SK-N-SH (cell line): ENCODE data around the gene FAP. TPM values are rescaled to one million over a fixed set of nuclear protein-coding genes. Genes with fewer than 3 reads are reported as not detected.

Experiments
- CTCF ChIA-PET: fragments of 300-600, 350-600 bp; formaldehyde crosslinking; extraction: SDS; loops from one replicate; lab custom pipeline; 2021; lab: Yijun Ruan, JAX
- POLR2A ChIA-PET: fragments of 350-600 bp; sonication (Branson Sonifier 250); formaldehyde crosslinking; extraction: SDS; loops from one replicate; lab custom pipeline; 2020; ENCODE audit warnings: antibody characterized with exemption, inconsistent platforms; lab: Yijun Ruan, JAX
- DNase-seq: peaks from one replicate; pipeline ENCODE4 v3.0.0; 2012
- H2AFZ ChIP-seq: fragments of 200-600 bp; sonication (generic); 2 replicates; pipeline ENCODE4 v1.8.1; 2016; ENCODE audit warnings: antibody characterized with exemption, mild to moderate bottlenecking, low read depth
- H3F3A ChIP-seq: fragments of 200-600 bp; sonication (generic); replicated peaks from 2 replicates; pipeline ENCODE3; 2016; ENCODE audit warnings: antibody characterized with exemption, mild to moderate bottlenecking; ENCODE audit not compliant: insufficient read depth
- H3K27ac ChIP-seq, 2 experiments: fragments of 200-500 bp in 1 of 2; fragments of 200-600 bp in 1 of 2; sonication (Bioruptor generic) in 1 of 2; sonication (generic), shearing (Covaris generic) in 1 of 2; 2 replicates each; pipeline versions ENCODE4 v1.5.1 to v1.6.1; 2014 to 2016; ENCODE audit warnings: low read depth in 2 of 2, inconsistent platforms in 1 of 2, low read length in 1 of 2, mild to moderate bottlenecking in 1 of 2, mixed read lengths in 1 of 2
- H3K27me3 ChIP-seq: fragments of 200-600 bp; sonication (generic), shearing (Covaris generic); 2 replicates; pipeline ENCODE4 v1.6.1; 2016; ENCODE audit warnings: mixed run types; ENCODE audit not compliant: insufficient read depth
- H3K36me3 ChIP-seq, 2 experiments: fragments of 200-500 bp in 1 of 2; fragments of 200-600 bp in 1 of 2; sonication (Bioruptor generic) in 1 of 2; sonication (generic) in 1 of 2; replicated peaks in 1 of 2; 2 replicates each; pipeline versions ENCODE3 to v1.5.1; 2014 to 2016; ENCODE audit warnings: low read length in 1 of 2, mild to moderate bottlenecking in 1 of 2; ENCODE audit not compliant: insufficient read depth in 2 of 2, control insufficient read depth in 1 of 2
- H3K4me1 ChIP-seq, 2 experiments: fragments of 200-500 bp in 1 of 2; fragments of 200-600 bp in 1 of 2; sonication (Bioruptor generic) in 1 of 2; sonication (generic), shearing (Covaris generic) in 1 of 2; 2 replicates each; pipeline versions ENCODE4 v1.5.1 to v1.6.1; 2014 to 2016; ENCODE audit warnings: low read depth in 1 of 2, low read length in 1 of 2, mixed run types in 1 of 2; ENCODE audit not compliant: insufficient read depth in 2 of 2, control insufficient read depth in 1 of 2
- H3K4me2 ChIP-seq: fragments of 200-600 bp; sonication (generic), shearing (Covaris generic); 2 replicates; pipeline ENCODE4 v1.6.1; 2017; ENCODE audit warnings: mixed run types
- H3K4me3 ChIP-seq, 2 experiments: fragments of 200-500 bp in 1 of 2; fragments of 200-600 bp in 1 of 2; sonication (Bioruptor generic) in 1 of 2; sonication (generic), shearing (Covaris generic) in 1 of 2; 2 replicates each; pipeline versions ENCODE4 v1.5.1 to v1.8.1; 2014 to 2016; ENCODE audit warnings: low read depth in 2 of 2, inconsistent platforms in 1 of 2, low read length in 1 of 2, mild to moderate bottlenecking in 1 of 2, mixed read lengths in 1 of 2, moderate library complexity in 1 of 2
- H3K79me2 ChIP-seq: fragments of 200-600 bp; sonication (generic); 2 replicates; pipeline ENCODE4 v1.8.1; 2017; ENCODE audit warnings: mild to moderate bottlenecking; ENCODE audit not compliant: insufficient read depth
- H3K9ac ChIP-seq: fragments of 200-600 bp; sonication (generic); 2 replicates; pipeline ENCODE4 v1.6.1; 2017; ENCODE audit warnings: mixed run types
- H3K9me2 ChIP-seq: fragments of 200-600 bp; sonication (generic); 2 replicates; pipeline ENCODE4 v1.6.1; 2017; ENCODE audit warnings: mixed run types
- H3K9me3 ChIP-seq: fragments of 200-600 bp; sonication (generic); 2 replicates; pipeline ENCODE4 v1.6.1; 2017; ENCODE audit warnings: mixed run types, mild to moderate bottlenecking, moderate library complexity
- H4K20me1 ChIP-seq: fragments of 200-600 bp; sonication (generic); 2 replicates; pipeline ENCODE4 v1.6.1; 2017; ENCODE audit warnings: mild to moderate bottlenecking, mixed run types; ENCODE audit not compliant: insufficient read depth
- CHD2 ChIP-seq: fragments of 150-350 bp; IDR thresholded peaks from 2 replicates; pipeline ENCODE4 v1.6.1; 2018; ENCODE audit warnings: low read length; ENCODE audit not compliant: partially characterized antibody
- CTCF ChIP-seq: fragments of 200-600 bp; sonication (generic); IDR thresholded peaks from 2 replicates; pipeline ENCODE4 v1.6.1; 2017; ENCODE audit warnings: antibody characterized with exemption, mild to moderate bottlenecking, moderate library complexity
- ELF1 ChIP-seq: IDR thresholded peaks from 2 replicates; pipeline ENCODE4 v1.4.0; 2012
- EP300 ChIP-seq, 2 experiments: IDR thresholded peaks; 2 replicates each; pipeline versions ENCODE4 v1.4.0 to v1.6.1; 2012; ENCODE audit warnings: borderline replicate concordance in 1 of 2, low read depth in 1 of 2, low read length in 1 of 2
- EZH2phosphoT487 ChIP-seq: fragments of 200-600 bp; sonication (generic); IDR thresholded peaks from 2 replicates; pipeline ENCODE4 v1.6.1; 2017; ENCODE audit warnings: low read depth, mixed run types, mild to moderate bottlenecking, antibody characterized with exemption, moderate library complexity, borderline replicate concordance
- FOSL2 ChIP-seq: IDR thresholded peaks from 2 replicates; pipeline ENCODE4 v1.4.0; 2012; ENCODE audit warnings: low read depth, mild to moderate bottlenecking, moderate library complexity, borderline replicate concordance
- GABPA ChIP-seq: IDR thresholded peaks from 2 replicates; pipeline ENCODE4 v1.4.0; 2012; ENCODE audit warnings: low read depth, mild to moderate bottlenecking
- JUND ChIP-seq: IDR thresholded peaks from 2 replicates; pipeline ENCODE4 v1.4.0; 2012
- MAX ChIP-seq: IDR thresholded peaks from 2 replicates; pipeline ENCODE4 v1.4.0; 2012; ENCODE audit warnings: low read depth
- MXI1 ChIP-seq: IDR thresholded peaks from 2 replicates; pipeline ENCODE4 v1.6.1; 2012; ENCODE audit warnings: mild to moderate bottlenecking, low read depth, low read length, improper control_type of control experiment
- NFIC ChIP-seq: IDR thresholded peaks from 2 replicates; pipeline ENCODE4 v1.4.0; 2012; ENCODE audit warnings: borderline replicate concordance
- NRF1 ChIP-seq: IDR thresholded peaks from 2 replicates; pipeline ENCODE4 v1.6.1; 2012; ENCODE audit warnings: low read depth, mild to moderate bottlenecking, low read length
- PBX3 ChIP-seq: IDR thresholded peaks from 2 replicates; pipeline ENCODE4; 2012
- RFX5 ChIP-seq: IDR thresholded peaks from 2 replicates; pipeline ENCODE4 v1.6.1; 2012; ENCODE audit warnings: mild to moderate bottlenecking, improper control_type of control experiment, low read length
- TAF1 ChIP-seq: IDR thresholded peaks from 2 replicates; pipeline ENCODE4 v1.6.1; 2012; ENCODE audit warnings: low read depth, mild to moderate bottlenecking, low read length, moderate library complexity, borderline replicate concordance
- TCF12 ChIP-seq: IDR thresholded peaks from 2 replicates; pipeline ENCODE4 v1.4.0; 2012
- USF1 ChIP-seq: IDR thresholded peaks from 2 replicates; pipeline ENCODE4 v1.4.0; 2012; ENCODE audit warnings: low read depth, borderline replicate concordance
- ZBTB33 ChIP-seq: IDR thresholded peaks from 2 replicates; pipeline ENCODE4 v1.4.0; 2012; ENCODE audit warnings: low read depth, borderline replicate concordance
- WGBS: methylation state at CpG from one replicate; pipeline ENCODE4 v1.1.6; 2017; ENCODE audit warnings: low lambda C conversion rate; 5-methylcytosine and 5-hydroxymethylcytosine counted together
- polyA plus RNA-seq, 3 experiments: library from polyadenylated mRNA; depleted of rRNA; stranded (reverse); fragments of >200 nt; gene quantifications; 2 replicates each; pipeline ENCODE4 v1.2.3, GENCODE V29; 2012

Gene FAP
- polyA plus RNA-seq, 1 of the 3 experiments (the other 2 are of a cell fraction), result 36.9 TPM

- H2AFZ ChIP-seq, result no peak within 1 kb of the TSS
- no peaks in the 10 kb centered on the region for H3K9me2 ChIP-seq
- ChIA-PET POLR2A (no interaction called here), CTCF (interaction anchor here (2.1 kb wide), 1 partner anchor 34 kb away, joined by 10 read pairs; no protein-coding TSS in a partner anchor)
- no peaks in the 10 kb centered on the region for H3K36me3 ChIP-seq
- H3F3A ChIP-seq, result no peaks in the 10 kb centered on the region
- H3K4me1 ChIP-seq, result peaks cover 0 to 2% of the 10 kb centered on the region in 2 experiments; a peak in 2 of 4 replicates
- 78% methylated on average over 3 of the region's 3 CpGs for WGBS
- no peaks in the 10 kb centered on the region for H3K9me3 ChIP-seq
- no peak within 1 kb of the TSS for H3K27ac ChIP-seq
- no peak for DNase-seq
- no peaks in the 10 kb centered on the region for H3K27me3 ChIP-seq
- H3K79me2 ChIP-seq, result no peaks in the 10 kb centered on the region
- no peaks in the 10 kb centered on the region for H4K20me1 ChIP-seq
- H3K4me2 ChIP-seq, result no peak within 1 kb of the TSS
- H3K4me3 ChIP-seq, result no peak within 1 kb of the TSS
- TF ChIP-seq CTCF, result no peak
- TF ChIP-seq CHD2, result no peak
- TF ChIP-seq NFIC, result no peak
- no peak for TF ChIP-seq MAX
- TF ChIP-seq GABPA, result no peak
- no peak for TF ChIP-seq FOSL2
- TF ChIP-seq USF1, result no peak
- no peak for TF ChIP-seq EZH2phosphoT487
- no peak for TF ChIP-seq ELF1
- no peak for TF ChIP-seq TAF1
- no peak for TF ChIP-seq NRF1
- TF ChIP-seq RFX5, result no peak
- no peak for TF ChIP-seq JUND
- no peak for TF ChIP-seq TCF12
- TF ChIP-seq EP300 (IDR thresholded peaks at IDR 0.05; ENCODE audit: borderline replicate concordance in 1 of 2, low read depth in 1 of 2, low read length in 1 of 2), result no peak
- TF ChIP-seq PBX3, result no peak
- no peak for TF ChIP-seq MXI1
- TF ChIP-seq ZBTB33, result no peak
- no peak within 1 kb of the TSS for H3K9ac ChIP-seq
Measured at GRCh38 chr2:162152147-162152546, 91.1 kb downstream of the FAP start, which contains the start of gene GCG. TSS of gene GCG (minus strand) at chr2:162152247. CDS start at chr2:162149178, 3,069 bp downstream.
